GM18520 (cell line): Measurements from ENCODE around the gene LYRM4.
A peak's percentile ranks its signal among the peaks of the same experiment; 100 is the strongest.

Experiments used
- ATAC-seq: cut with Tn5 transposase; IDR thresholded peaks from one replicate; pipeline ENCODE4 v1.9.1; 2021; ENCODE audit not compliant: unreplicated experiment

LYRM4 gene

DNA sequence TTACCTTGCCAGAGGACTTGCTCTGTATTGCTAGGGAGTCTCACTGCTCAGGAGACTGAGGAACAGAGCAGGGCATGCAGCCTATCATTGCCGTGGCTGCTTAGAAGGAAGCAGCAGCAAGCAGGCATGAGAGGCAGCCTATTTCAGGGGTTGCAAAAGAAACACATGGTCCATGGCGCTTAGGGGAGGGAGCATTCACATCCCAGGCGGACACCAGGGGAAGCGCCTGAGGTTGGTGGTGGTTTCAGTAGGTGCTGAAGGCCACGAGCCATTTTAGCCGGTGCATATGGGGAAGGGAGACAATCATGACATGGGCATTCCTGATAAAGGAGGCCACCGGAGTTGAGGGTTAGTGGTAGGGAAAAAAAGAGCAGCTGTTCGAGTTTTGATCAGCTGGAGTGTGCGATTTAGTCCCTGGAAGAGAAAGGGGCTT is 21.5 kb upstream of the LYRM4 start:
- ATAC-seq: no peak

DNA sequence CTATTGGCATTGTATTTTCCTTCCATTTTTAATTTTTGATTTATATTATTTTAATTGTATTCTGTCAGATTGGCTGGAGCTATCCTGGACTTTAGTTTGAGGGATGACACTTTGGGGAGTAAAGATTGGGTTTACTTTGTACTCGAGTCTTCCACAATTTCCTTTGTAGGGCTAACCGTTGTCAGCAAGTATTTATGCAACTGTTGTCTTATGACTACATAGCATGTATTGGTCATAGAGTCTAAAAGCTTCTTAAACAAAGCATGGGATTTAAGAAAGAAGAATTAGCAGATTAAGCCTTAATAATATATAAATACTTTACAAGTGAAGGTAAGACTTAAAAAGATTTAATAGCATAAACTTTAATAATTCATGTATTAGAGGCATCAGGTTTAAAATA is 20.2 kb upstream of the LYRM4 start:
- no peak for ATAC-seq

DNA sequence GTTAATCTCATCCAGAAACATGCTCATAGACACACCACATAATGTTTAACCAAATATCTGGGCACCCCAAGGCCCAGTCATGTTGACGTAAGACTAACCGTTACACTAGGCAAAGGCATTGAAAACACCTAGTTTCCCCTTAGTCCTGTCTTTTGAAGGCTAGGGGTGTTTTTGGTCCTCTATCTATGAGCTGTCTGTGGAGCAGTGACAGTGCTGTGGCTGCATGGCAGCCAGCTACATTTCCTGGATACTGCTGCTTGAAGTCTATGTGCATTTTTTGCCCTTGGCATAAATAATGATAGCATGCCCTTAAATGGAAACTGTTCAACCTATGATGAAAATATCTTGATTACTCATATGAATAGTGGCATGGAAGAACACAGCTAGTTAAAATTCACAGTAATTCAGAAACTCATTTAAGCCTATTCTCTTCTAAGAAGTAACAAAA is 19.2 kb upstream of the LYRM4 start:
- peak; percentile 49 for ATAC-seq

DNA sequence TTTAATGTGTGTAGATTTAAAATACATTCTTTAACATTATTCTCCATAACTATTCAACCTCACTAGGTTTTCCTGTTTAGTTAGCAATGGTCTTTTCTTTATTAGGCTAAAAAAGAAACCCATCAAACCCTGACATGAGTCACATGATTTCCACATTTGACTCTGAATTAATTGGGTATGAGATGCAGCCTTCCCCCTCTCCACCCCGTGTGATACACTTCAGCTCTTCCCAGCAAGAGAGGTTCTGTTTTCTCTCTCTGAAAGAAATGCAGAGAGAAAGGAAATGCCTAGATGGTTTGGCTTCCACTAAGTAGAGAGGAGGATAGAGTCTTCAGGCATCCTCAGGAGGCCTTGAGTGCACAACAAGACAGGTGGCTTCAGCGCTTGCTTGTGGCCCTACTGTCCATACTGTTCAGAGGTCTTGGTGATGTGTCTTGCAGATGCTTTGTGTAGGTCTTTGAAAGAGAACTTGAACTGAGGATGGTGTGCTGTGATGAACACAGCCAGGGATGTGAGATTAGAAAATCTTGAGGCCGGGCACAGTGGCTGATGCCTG is 17.9 kb upstream of the LYRM4 start:
- ATAC-seq: no peak

DNA sequence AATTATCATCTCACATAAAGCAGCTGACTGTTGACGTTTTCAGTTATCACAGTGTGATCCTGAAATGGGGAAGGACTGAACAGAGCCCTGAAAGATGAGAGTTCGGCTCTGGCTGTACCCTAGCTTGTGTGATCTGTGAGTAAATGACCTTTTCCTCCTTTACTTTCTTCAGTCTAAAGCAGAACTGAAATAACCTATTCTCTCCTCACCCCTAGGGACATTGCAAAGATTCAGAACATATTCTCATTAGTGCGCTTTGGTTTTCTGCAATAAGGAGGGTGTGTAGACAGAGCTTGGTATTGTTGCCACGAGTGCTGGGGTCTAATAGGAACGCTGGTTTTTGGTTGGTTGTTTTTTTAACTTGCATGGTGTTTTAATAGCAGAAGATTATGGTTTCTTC is 17.3 kb upstream of the LYRM4 start:
- peak; percentile 41 for ATAC-seq

DNA sequence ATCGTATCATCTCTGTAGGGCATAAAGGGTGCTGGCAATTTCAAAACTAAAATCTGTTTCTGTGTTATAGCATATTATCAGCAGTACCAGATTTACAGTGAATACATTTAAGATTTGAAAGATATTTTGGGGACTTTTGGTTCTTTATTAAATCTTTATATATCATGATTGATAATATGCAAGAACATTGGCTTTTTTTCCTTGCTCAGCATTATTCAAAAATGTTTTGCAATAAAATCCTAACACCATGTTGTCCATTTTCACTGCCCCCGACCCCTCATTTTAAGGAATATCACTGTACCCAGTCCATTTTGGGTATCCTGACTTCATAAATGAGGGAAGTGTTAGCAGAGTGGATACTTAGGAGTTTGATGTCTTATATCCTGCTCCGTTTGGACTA is 16.8 kb upstream of the LYRM4 start:
- ATAC-seq: no peak

DNA sequence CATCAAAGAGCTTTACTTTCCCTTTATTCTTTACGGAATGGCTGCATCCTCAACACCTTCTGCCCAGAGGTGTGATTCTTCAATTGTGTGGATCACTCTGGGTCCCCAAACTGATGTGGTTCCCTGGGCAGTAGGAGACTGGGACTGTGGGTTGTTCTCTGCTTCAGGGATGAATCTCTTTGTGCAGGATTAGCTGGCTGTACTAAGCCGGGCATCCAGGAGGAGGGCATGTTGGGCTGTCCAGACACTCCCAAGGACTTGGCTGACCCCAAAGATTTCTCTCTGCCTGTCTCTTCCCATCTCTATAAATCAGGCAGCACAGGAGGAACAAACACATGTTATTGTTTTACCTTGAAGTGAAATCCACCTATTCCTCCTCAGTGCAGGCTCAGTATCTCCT is 15.8 kb upstream of the LYRM4 start:
- ATAC-seq: no peak

DNA sequence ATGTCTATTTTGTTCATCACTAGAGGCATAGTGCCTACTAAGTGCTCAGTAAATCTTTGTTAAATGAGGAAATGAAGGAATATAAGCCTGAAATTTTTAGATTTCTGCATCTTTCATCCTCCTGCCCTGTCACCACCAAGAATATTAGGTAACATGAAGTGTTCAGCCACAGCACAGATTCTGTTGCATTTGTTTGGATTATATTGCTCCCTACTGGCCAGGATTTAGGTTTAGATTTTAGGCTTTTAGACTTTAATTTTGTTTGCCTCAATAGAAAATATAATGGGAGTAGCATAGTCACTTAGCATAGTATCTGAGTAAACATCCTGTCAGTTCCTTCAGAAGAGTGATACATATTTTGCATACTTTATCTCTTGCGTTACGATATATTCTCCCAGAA is 14.7 kb upstream of the LYRM4 start:
- ATAC-seq: no peak

DNA sequence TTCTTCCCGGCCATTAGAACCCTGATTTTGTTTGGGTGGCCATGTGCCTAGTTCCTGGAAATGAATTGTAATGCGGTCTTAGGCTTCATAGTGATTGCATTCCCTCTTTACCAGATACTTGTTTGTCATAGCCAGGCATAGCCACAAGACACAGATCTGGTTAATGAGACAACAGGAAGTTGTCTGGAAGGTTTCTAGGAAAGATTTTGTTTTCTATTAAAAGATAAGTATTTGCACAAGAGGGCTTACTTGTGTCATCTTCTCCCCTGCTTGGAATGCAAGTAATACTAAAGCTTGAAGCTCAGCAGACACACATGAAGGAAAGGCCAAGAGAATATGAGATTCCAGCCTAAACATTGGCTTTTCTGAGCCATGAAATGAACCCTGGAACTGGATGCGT is 13.5 kb upstream of the LYRM4 start:
- no peak for ATAC-seq

DNA sequence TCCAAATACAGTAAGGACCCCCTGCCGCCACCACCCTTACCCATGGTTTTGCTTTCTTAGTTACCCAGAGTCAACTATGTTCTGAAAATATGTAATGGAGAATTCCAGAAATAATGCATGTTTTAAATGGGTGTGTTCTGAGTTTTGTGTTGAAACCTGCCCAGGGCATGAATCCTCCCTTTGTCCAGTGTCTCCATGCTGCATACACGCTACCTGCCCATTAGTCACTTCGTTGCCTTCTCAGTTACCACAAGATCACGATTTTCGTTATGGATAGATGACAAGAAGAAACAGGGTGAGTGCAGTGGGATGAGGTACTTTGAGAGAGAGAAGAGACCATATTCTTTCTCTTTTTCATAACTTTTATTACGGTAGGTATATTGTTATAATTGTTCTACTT is 11.2 kb upstream of the LYRM4 start:
- no peak for ATAC-seq

DNA sequence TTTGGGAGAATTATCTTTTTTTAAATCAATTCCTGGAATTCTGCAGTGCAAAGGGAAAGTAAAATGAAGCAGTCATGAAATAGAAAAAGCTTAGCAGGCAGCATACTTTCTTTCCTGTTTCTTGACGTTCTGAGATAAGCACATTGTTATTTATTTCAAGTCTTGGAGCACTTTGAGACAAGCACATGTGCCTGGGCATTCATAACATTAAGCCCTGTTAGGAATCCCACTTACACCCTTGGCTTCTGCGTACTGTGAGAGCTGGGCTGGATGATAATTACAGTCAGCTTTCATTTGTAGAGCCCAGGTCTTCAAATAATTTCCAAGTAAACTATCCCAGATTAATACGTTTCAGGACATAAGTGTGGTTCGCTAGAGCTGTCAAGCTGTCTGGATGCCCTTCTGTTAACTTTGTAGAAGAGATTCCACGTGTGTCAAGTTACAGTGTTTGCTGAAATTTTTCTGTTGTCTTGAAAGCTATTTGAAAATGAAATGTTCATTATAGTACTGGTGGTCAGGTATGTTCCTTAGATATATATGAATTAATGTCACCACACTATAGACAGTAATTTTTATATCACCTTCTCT is 9.4 kb upstream of the LYRM4 start:
- ATAC-seq: no peak

DNA sequence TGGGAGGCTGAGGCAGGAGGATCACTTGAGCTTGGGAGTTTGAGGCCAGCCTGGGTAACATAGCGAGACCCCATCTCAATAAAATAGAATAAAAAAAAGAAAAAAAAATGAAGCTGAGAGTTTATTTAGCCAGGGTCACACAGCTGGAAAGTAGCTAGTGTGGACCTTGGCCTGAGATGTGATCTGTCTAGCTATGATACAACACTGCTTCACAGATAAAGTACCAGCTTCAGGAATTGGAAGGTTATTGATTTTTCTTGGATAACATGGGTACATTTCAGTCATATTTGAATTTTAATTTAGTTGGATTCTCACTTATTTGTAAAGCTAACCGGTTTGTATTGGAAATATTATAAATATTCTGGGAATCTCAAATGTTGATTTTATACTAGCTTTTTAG is 5.7 kb upstream of the LYRM4 start:
- no peak for ATAC-seq

DNA sequence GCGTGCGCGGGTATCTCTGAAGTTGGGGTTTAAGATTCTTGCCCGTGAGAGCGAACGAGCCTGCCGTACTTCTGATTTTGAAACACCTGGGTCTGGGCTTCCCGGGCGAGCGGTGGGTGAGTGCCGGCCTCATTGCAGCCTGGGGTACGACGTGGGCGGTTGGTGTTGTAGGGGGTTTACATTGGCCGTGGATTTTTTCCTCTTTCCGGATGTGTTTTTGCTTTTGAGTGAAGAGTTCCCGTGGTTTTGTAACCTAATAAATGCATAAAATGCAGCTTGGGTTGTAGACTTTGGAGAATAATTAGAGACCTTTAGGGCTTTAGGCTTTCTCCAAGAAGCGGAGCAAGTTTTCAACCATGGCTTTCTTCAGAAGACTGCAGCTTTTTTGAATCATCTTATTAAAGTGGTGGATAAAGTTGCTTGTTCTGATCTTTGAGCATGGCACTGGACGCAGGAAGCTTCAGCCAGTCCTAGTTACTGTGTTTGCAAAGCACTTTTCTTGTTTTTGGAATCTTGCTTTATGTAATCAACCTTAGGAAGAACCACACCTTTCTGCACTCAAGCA is 877 bp upstream of the LYRM4 start:
- no peak for ATAC-seq

DNA sequence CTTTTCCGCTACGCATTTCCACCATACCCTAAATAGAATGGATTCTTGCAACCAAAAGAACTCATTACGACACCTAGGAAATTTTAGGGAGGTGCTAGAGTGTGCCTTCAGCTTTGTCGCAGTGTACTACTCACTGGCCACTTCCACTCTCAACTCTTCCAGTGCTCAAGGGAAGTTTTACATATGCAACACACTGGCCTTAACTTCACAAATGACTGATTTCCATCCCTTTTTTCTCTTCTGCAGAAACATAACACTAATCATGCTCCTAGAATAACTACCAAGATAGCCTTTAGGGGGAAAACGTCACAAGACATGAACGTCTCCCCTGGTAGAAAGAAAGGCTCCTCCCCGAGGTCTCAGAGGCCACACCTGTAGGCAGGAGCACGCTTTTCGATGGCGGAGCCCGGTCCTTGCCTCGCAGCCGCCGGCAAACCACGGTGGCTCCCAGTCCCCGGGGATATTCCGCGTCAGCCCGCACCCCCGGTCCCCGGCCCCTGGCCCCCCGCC is 584 bp downstream of the LYRM4 start:
- peak; percentile 42 for ATAC-seq

DNA sequence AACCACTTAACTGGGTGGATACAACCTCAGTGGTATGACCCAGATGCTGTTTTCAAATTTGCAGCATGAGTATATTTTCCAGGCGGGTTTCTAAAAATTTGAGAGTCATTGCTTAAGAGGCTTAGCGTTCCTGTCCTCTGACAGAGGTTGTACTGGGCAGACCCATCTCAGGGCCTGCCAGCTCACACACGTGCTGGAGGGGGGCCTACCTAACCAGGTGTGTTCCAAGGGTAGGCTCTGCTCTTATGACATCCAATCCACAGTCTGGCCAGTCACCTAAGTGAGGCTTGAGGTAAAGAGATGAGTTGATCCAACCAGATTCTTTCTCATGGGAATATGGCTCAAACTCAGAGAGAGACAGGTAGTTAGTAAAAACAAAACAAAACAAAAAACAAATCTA is 1.3 kb downstream of the LYRM4 start:
- no peak for ATAC-seq

DNA sequence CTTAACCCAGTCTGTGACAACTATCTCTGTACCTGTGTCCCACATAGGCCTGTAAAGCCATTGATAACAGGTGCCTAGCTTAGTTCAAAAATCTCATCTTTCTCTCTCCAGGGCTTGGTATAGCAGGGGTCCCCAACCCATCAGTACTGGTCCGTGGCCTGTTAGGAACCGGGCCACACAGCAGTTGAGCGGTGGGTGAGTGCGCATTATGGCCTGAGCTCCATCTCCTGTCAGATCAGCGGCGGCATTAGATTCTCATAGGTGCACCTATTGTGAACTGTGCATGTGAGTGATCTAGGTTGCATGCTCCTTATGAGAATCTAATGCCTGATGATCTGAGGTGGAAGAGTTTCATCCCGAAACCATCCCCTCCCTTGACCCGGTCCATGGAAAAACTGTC is 3.4 kb downstream of the LYRM4 start:
- ATAC-seq: no peak

DNA sequence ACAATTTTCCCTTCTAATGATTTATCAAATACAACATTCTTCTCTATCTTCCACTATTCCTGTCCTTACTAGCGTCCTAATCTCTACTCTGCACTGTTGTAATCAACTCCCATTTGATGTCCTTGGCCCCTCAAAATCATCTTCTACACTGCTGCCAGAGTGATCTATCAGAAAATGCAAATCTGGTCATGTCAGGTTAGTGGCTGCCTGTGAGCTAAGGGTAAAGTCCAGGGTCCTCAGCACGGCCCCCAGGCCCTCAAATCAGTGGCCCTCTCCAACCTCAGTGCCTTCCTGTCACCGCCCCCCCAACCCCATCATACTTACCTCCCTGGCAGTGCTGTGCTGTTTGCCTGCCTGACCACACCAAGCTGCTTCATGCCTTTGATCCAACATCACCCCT is 3.8 kb downstream of the LYRM4 start:
- no peak for ATAC-seq

DNA sequence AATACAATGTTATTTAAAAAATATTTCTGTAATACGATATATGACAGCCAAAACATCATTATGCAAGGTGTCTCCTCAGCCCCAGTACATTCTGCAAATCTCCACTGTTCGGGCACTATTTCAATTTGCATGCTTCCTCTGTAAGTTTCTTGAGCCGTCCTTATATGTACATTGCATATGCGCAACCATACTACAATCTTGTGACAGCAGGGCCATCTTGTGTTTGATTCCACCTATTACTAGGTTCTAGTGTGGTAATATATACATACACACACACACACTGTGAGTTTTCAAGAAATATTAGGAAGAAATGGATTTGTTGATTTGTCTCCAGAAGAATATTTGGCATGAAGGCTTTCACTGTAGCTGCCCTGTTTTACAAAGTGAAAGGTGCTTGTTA is 9.8 kb downstream of the LYRM4 start:
- ATAC-seq: no peak

DNA sequence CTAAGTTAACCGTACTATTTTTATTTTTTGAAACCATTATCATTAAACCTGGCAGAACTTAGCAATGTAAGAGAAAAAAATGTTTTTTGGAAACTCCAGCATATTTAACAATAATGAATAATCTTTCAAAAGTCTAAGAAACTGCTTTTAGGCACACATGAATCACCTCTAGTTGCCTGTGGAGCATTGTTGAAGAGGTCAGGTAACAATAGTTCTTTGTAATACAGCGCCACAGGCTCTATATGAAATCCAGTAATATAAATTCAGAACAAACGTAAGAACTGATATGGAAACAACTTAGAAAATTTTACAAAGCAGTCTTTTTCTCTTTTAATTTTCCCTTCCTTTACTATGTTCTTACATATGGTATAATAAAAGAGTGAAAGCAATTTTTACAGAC is 10.3 kb downstream of the LYRM4 start:
- ATAC-seq: no peak

DNA sequence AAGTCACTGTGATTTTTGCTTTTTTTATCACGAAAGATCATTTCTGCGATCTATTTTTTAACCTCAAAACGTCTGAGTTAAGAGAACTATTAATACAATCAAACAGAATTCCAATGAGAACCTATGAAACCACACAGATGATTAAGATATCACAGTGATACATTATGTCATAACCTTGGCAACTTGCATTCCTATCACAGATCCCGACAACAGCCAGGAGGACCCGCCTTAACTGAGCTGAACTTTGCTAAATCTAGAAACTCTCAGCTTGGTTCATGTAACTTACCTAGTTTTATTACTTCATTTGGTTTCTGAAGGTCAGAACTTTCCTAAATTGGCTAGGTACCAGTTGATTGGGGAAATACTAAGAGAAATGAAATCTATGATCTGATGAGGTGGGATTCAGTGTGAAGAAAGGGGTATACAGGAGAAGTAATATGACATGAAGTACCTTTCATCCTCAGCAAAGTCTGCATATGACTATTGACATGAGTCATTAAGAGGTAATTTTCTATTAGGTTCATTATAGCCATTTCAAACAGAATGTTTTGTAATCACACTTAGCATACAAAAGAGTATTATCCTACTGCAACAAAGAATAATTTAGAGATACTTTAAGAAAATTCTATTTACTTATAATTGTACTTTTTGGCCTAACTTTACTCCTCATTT is 11.2 kb downstream of the LYRM4 start:
- no peak for ATAC-seq

DNA sequence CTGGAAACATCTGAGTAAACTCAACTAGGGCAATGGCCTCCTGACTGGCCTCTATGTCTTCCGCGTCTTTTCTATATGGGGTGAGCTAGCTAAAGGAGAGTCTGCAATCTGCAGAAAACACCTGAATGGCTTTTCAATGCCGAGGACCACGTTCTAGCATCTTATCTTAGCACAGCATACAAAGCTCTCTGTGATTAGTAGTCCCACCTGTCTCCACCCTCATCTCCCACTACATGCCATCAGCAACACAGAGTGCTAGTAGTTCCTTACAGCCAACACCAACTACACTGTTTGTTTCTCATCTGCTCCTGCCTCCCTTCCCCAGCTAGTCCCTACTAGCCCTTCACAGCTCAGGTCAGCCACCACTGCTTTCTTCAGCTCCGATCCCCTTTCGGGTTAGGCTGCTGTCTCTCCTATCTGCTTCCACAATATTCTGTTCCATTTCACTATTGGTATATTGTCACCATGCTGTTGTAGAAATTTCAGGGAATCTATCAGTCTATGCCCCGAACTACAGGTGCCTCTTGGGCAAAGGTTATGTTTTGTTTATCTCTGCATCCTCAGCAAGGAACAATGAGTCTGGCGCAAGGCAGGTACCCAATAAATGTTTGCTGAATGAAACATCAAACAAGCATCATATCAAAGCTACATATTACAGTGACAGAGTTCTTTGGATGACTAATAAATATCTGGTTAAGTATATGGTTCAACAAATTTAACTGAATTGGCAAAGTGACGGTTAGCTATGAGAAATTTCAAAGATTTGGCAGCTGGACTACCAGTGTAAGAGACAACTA is 12.2 kb downstream of the LYRM4 start:
- no peak for ATAC-seq
